ENCODE measurements around the gene AGPS. TPM values are rescaled to one million over a fixed set of nuclear protein-coding genes. Genes with fewer than 3 reads are reported as not detected.

Gene AGPS
- 54.4 TPM for total RNA-seq (ENCODE audit: unreplicated experiment)
- long read RNA-seq, full-length matches to known transcripts = 9 of 12 reads
- long read RNA-seq, partial matches to known transcripts = 2 of 12 reads
- long read RNA-seq, other reads (novel, unspliced or antisense) = 1 of 12 reads

GRCh38 chr2:177392373-177393202 is at the start of gene AGPS:
Gene AGPS, plus strand, starts transcription at chr2:177392773. Its CDS starts 17 bp downstream, at chr2:177392790.
- Mint-ChIP-seq H3K4me1 (ENCODE audit: unreplicated experiment) (peaks cover 24% of the 10 kb centered on the region), H3K36me3 (ENCODE audit: low read depth, unreplicated experiment) (no peaks in the 10 kb centered on the region), H3K27me3 (ENCODE audit: unreplicated experiment) (peaks cover 3% of the 10 kb centered on the region), H3K4me3 (ENCODE audit: unreplicated experiment) (peak within 1 kb of the TSS; percentile 95), H3K27ac (ENCODE audit: unreplicated experiment) (peak within 1 kb of the TSS; percentile 50), H3K9me3 (ENCODE audit: unreplicated experiment) (no peaks in the 10 kb centered on the region)
- DNase-seq (ENCODE audit: low spot score) = peak; percentile 67
- TF ChIP-seq CTCF (IDR thresholded peaks at IDR 0.05; ENCODE audit: unreplicated experiment) = peak; percentile 13

GRCh38 chr2:177343773-177344172 is 48.8 kb upstream of the AGPS start:
- Mint-ChIP-seq H3K27me3 (ENCODE audit: unreplicated experiment) (no peaks in the 10 kb centered on the region), H3K9me3 (ENCODE audit: unreplicated experiment) (no peaks in the 10 kb centered on the region)

DNA sequence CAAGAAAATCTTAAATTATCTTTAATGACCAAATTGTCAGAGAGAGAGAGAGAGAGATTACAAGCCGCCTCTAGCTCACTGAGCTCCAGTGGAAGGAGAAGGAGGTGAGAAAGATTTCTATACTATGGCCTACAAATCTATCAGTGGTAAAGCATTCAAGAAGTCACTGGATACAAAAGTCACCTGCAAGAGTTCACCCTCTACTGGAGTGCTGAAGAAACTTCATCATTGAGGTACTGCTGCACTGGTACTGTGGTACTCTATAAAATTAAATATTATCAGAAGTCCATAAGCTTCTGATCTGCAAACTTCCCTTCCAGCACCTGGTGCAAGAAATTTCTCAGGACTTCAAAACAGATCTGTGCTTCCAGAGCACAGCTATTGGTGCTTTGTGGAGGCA is 48.3 kb upstream of the AGPS start:
- H3K4me1 Mint-ChIP-seq (ENCODE audit: unreplicated experiment) = no peaks in the 10 kb centered on the region
- no peaks in the 10 kb centered on the region for H3K36me3 Mint-ChIP-seq (ENCODE audit: low read depth, unreplicated experiment)
- no peak for TF ChIP-seq CTCF (IDR thresholded peaks at IDR 0.05; ENCODE audit: unreplicated experiment)
- H3K9me3 Mint-ChIP-seq (ENCODE audit: unreplicated experiment) = no peaks in the 10 kb centered on the region
- H3K27ac Mint-ChIP-seq (ENCODE audit: unreplicated experiment) = no peak overlapping the region
- no peak overlapping the region for H3K4me3 Mint-ChIP-seq (ENCODE audit: unreplicated experiment)
- DNase-seq (ENCODE audit: low spot score) = no peak
- H3K27me3 Mint-ChIP-seq (ENCODE audit: unreplicated experiment) = no peaks in the 10 kb centered on the region

More at GRCh38 chr2:177343773-177344172, 48.8 kb upstream of the AGPS start:
- no peak overlapping the region for H3K4me3 Mint-ChIP-seq (ENCODE audit: unreplicated experiment)
- no peaks in the 10 kb centered on the region for H3K4me1 Mint-ChIP-seq (ENCODE audit: unreplicated experiment)
- no peak for DNase-seq (ENCODE audit: low spot score)
- TF ChIP-seq CTCF (IDR thresholded peaks at IDR 0.05; ENCODE audit: unreplicated experiment) = no peak
- no peaks in the 10 kb centered on the region for H3K36me3 Mint-ChIP-seq (ENCODE audit: low read depth, unreplicated experiment)
- no peak overlapping the region for H3K27ac Mint-ChIP-seq (ENCODE audit: unreplicated experiment)

GRCh38 chr2:177346192-177346591 is 46.4 kb upstream of the AGPS start:
- Mint-ChIP-seq H3K4me3 (ENCODE audit: unreplicated experiment) (no peak overlapping the region), H3K27me3 (ENCODE audit: unreplicated experiment) (no peaks in the 10 kb centered on the region), H3K36me3 (ENCODE audit: low read depth, unreplicated experiment) (no peaks in the 10 kb centered on the region), H3K9me3 (ENCODE audit: unreplicated experiment) (no peaks in the 10 kb centered on the region), H3K4me1 (ENCODE audit: unreplicated experiment) (no peaks in the 10 kb centered on the region), H3K27ac (ENCODE audit: unreplicated experiment) (no peak overlapping the region)
- DNase-seq (ENCODE audit: low spot score) = no peak
- no peak for TF ChIP-seq CTCF (IDR thresholded peaks at IDR 0.05; ENCODE audit: unreplicated experiment)

DNA sequence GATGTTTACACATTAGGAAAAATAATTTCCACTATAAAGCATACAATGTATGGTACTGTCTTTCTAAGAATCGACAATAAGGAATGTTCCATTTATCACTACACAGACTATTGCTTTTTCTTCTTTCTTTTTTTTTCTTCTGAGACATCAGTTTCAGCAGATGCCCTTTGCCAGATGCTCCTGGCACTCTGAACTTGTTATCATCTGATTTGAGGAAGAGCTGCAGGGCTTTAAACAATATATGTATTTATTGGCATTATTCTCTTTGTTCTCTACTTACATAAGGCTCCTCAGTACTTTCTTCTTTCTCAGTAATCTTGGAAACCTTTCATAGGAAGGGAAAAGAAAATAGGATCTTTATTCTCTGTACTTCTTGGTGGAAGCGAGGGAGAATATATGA is 45.0 kb upstream of the AGPS start:
- Mint-ChIP-seq H3K36me3 (ENCODE audit: low read depth, unreplicated experiment) (no peaks in the 10 kb centered on the region), H3K27ac (ENCODE audit: unreplicated experiment) (no peak overlapping the region), H3K4me3 (ENCODE audit: unreplicated experiment) (no peak overlapping the region), H3K4me1 (ENCODE audit: unreplicated experiment) (no peaks in the 10 kb centered on the region), H3K9me3 (ENCODE audit: unreplicated experiment) (no peaks in the 10 kb centered on the region), H3K27me3 (ENCODE audit: unreplicated experiment) (no peaks in the 10 kb centered on the region)
- TF ChIP-seq CTCF (IDR thresholded peaks at IDR 0.05; ENCODE audit: unreplicated experiment) = no peak
- no peak for DNase-seq (ENCODE audit: low spot score)

Measured in endothelial cell (in vitro differentiated cells).